ENCODE data around the gene MTCL3.

MTCL3 gene

GRCh38 chr6:127503022-127503421 lies 16.1 kb downstream of the MTCL3 start:
- no peaks in the 10 kb centered on the region for H3K27me3 ChIP-seq (ENCODE audit: control insufficient read depth, insufficient read depth, low read length)
- no peak overlapping the region for H3K4me3 ChIP-seq (replicated peaks in 1 of 4; ENCODE audit: control extremely low read depth in 1 of 4, insufficient read depth in 1 of 4, low read depth in 3 of 4, low read length in 4 of 4)
- TF ChIP-seq CTCF (conservative IDR thresholded peaks at IDR 0.05 in 1 of 2, IDR thresholded peaks at IDR 0.05 in 1 of 2; ENCODE audit: low read depth in 1 of 2, low read length in 2 of 2), result no peak
- no peak for TF ChIP-seq EZH2 (IDR thresholded peaks at IDR 0.05; ENCODE audit: low read length, missing control alignments)

GRCh38 chr6:127497410-127497809 lies 21.7 kb downstream of the MTCL3 start:
- Histone ChIP-seq H4K20me1 (ENCODE audit: control insufficient read depth, extremely low read depth, insufficient read depth, low read length) (no peaks in the 10 kb centered on the region), H3K36me3 (ENCODE audit: control insufficient read depth, insufficient read depth, low read length) (no peaks in the 10 kb centered on the region), H3K4me1 (ENCODE audit: control insufficient read depth, extremely low read depth, insufficient read depth, low read length) (no peaks in the 10 kb centered on the region), H3K9ac (ENCODE audit: insufficient read depth, low read length) (no peak overlapping the region), H3K9me3 (ENCODE audit: control insufficient read depth, insufficient read depth, low read depth, low read length) (no peaks in the 10 kb centered on the region), H3K27me3 (ENCODE audit: control insufficient read depth, insufficient read depth, low read length) (no peaks in the 10 kb centered on the region), H2AFZ (ENCODE audit: low read length) (no peak overlapping the region), H3K4me2 (ENCODE audit: extremely low read depth, insufficient read depth, low read length) (no peak overlapping the region), H3K27ac (ENCODE audit: insufficient read depth, low read length) (no peak overlapping the region), H3K4me3 (replicated peaks in 1 of 4; ENCODE audit: control extremely low read depth in 1 of 4, insufficient read depth in 1 of 4, low read depth in 3 of 4, low read length in 4 of 4) (no peak overlapping the region), H3K79me2 (ENCODE audit: control insufficient read depth, insufficient read depth, low read length) (no peaks in the 10 kb centered on the region)
- no peak for TF ChIP-seq CTCF (conservative IDR thresholded peaks at IDR 0.05 in 1 of 2, IDR thresholded peaks at IDR 0.05 in 1 of 2; ENCODE audit: low read depth in 1 of 2, low read length in 2 of 2)
- TF ChIP-seq EZH2 (IDR thresholded peaks at IDR 0.05; ENCODE audit: low read length, missing control alignments), result no peak
- DNase-seq (ENCODE audit: low read depth in 2 of 2), result no peak

More at GRCh38 chr6:127503022-127503421, 16.1 kb downstream of the MTCL3 start:
- H3K9ac ChIP-seq (ENCODE audit: insufficient read depth, low read length), result no peak overlapping the region
- no peak for DNase-seq (ENCODE audit: low read depth in 2 of 2)
- H3K36me3 ChIP-seq (ENCODE audit: control insufficient read depth, insufficient read depth, low read length), result no peaks in the 10 kb centered on the region
- no peaks in the 10 kb centered on the region for H3K4me1 ChIP-seq (ENCODE audit: control insufficient read depth, extremely low read depth, insufficient read depth, low read length)
- no peak overlapping the region for H2AFZ ChIP-seq (ENCODE audit: low read length)
- H4K20me1 ChIP-seq (ENCODE audit: control insufficient read depth, extremely low read depth, insufficient read depth, low read length), result no peaks in the 10 kb centered on the region
- H3K9me3 ChIP-seq (ENCODE audit: control insufficient read depth, insufficient read depth, low read depth, low read length), result no peaks in the 10 kb centered on the region
- no peaks in the 10 kb centered on the region for H3K79me2 ChIP-seq (ENCODE audit: control insufficient read depth, insufficient read depth, low read length)
- H3K27ac ChIP-seq (ENCODE audit: insufficient read depth, low read length), result no peak overlapping the region
- no peak overlapping the region for H3K4me2 ChIP-seq (ENCODE audit: extremely low read depth, insufficient read depth, low read length)

GRCh38 chr6:127496471-127496870 lies 22.7 kb downstream of the MTCL3 start:
- peak in 1 of 2 donors; percentile 15 for DNase-seq (ENCODE audit: low read depth in 2 of 2)
- Histone ChIP-seq H4K20me1 (ENCODE audit: control insufficient read depth, extremely low read depth, insufficient read depth, low read length) (no peaks in the 10 kb centered on the region), H3K36me3 (ENCODE audit: control insufficient read depth, insufficient read depth, low read length) (no peaks in the 10 kb centered on the region), H2AFZ (ENCODE audit: low read length) (no peak overlapping the region), H3K4me2 (ENCODE audit: extremely low read depth, insufficient read depth, low read length) (no peak overlapping the region), H3K79me2 (ENCODE audit: control insufficient read depth, insufficient read depth, low read length) (no peaks in the 10 kb centered on the region), H3K27me3 (ENCODE audit: control insufficient read depth, insufficient read depth, low read length) (no peaks in the 10 kb centered on the region), H3K4me3 (replicated peaks in 1 of 4; ENCODE audit: control extremely low read depth in 1 of 4, insufficient read depth in 1 of 4, low read depth in 3 of 4, low read length in 4 of 4) (no peak overlapping the region), H3K9me3 (ENCODE audit: control insufficient read depth, insufficient read depth, low read depth, low read length) (no peaks in the 10 kb centered on the region), H3K27ac (ENCODE audit: insufficient read depth, low read length) (no peak overlapping the region), H3K9ac (ENCODE audit: insufficient read depth, low read length) (no peak overlapping the region), H3K4me1 (ENCODE audit: control insufficient read depth, extremely low read depth, insufficient read depth, low read length) (no peaks in the 10 kb centered on the region)
- TF ChIP-seq EZH2 (IDR thresholded peaks at IDR 0.05; ENCODE audit: low read length, missing control alignments) (no peak), CTCF (conservative IDR thresholded peaks at IDR 0.05 in 1 of 2, IDR thresholded peaks at IDR 0.05 in 1 of 2; ENCODE audit: low read depth in 1 of 2, low read length in 2 of 2) (no peak)

Measured in fibroblast of lung (primary cell).